HG03108 (cell line): ENCODE data around the gene ZNF397.

Experiments used
- ATAC-seq: cut with Tn5 transposase; IDR thresholded peaks from one replicate; pipeline ENCODE4 v1.9.1; 2021; ENCODE audit warnings: moderate library complexity; ENCODE audit not compliant: unreplicated experiment

ZNF397 gene

DNA sequence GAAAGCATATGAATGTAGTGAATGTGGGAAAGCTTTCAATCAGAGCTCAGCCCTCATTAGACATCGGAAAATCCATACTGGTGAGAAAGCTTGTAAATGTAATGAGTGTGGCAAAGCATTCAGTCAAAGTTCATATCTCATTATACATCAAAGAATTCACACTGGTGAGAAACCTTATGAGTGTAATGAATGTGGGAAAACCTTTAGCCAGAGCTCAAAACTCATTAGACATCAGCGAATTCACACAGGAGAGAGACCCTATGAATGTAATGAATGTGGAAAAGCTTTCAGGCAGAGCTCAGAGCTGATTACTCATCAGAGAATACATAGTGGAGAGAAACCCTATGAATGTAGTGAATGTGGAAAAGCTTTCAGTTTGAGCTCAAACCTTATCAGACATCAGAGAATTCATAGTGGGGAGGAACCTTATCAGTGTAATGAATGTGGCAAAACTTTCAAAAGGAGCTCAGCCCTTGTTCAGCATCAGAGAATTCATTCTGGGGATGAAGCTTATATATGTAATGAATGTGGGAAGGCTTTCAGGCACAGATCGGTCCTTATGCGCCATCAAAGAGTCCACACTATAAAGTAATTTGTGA, 5.0 kb downstream of the ZNF397 start:
- ATAC-seq: no peak

DNA sequence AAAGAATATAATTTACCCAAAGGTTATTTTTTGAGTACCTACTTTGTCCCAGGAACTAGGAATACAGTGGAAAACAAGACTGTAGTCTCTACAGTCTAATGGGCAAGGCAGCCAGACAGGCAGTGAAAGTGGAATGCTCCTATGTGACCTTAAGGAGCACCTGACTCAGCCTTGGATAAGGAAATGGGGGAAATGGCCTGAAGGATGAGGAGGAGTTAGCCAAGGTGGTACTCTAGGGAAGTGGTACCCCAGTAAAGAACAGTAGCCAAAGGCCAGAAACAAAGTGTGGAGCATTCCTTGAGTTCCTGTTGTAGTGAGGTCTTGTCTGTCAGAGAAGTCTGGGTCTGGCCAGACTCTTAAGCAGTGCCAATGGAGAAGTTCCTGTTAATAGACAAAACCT, 6.0 kb downstream of the ZNF397 start:
- ATAC-seq: no peak

- ATAC-seq: no peak
Observed at GRCh38 chr18:35247412-35248249, 6.8 kb downstream of the ZNF397 start.

DNA sequence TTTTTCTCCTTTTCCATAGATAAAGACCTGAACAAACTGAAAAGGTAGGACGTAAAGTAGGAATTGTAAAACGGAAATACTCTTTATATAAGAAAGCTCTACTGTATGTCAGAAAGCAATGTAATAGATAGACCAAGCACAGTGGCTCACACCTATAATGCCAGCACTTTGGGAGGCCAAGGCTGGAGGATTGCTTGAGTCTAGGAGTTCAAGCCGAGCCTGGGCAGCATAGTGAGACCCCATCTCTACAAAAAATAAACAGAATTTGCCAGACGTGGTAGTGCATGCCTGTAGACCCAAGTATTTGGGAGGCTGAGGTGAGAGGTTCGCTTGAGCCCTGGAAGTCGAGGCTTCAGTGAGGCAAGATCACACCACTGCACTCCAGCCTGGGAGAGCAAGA, 7.6 kb downstream of the ZNF397 start:
- no peak for ATAC-seq

GRCh38 chr18:35252466-35252865, 11.6 kb downstream of the ZNF397 start:
- ATAC-seq: no peak

GRCh38 chr18:35253655-35254287, 12.9 kb downstream of the ZNF397 start:
- no peak for ATAC-seq

DNA sequence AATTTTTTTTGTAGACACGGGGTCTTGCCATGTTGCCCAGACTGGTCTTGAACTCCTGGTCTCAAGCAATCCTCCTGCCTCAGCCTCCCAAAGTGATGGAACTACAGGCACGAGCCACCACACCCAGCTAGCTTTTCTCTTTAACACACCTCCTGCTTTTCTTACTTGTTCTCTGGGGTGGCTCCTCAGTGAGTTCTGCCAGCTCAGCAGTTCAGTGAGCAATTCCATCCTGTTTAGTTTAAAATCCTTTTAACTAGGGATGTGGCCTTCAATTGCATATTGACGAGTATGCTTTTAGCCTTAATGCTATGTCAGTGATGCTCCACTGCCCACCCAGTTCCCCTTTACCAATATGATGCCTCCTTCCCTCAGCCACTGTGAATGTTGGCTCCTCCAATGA, 16.1 kb downstream of the ZNF397 start:
- no peak for ATAC-seq

DNA sequence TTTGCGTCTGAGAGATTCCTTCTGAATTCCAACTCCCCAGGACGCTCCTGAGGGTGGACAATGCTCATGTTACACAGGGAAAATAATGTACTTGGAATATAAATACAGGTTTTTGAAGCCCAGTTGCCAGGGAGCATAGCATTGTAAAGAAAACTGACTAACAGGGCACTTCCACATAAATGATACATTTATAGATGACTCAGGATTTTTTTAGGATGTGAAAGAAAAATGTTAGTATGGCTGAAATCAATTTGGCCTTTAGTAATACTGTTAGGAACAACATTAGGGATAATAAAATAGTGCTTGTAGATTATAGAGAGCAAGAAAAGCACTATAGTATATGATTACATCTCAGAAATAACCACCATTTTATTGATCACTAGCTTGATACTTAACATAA, 23.6 kb downstream of the ZNF397 start:
- ATAC-seq: no peak

GRCh38 chr18:35267161-35267651, 26.4 kb downstream of the ZNF397 start:
- no peak for ATAC-seq

DNA sequence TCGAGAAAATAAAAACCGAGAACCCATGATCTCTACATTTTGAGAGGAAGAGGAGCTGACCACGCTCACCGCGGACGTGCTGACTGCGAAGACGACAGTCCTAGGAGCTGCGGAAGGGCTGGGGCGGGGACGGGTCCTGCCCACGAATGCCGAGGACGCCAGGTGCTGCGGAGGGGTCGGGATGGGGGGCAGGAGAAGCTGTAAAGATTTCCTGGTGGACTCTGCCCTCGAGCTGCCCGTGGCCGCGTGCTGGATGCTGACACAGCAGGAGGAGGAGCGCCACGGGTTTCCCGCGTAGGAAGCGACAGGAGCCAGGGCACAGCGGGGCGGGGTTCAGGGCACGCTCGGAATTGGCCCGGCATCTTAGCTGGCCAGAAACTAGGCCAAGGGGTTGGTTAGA, 27.0 kb downstream of the ZNF397 start:
- ATAC-seq: no peak

- ATAC-seq: no peak
Observed at GRCh38 chr18:35268821-35269220, 28.0 kb downstream of the ZNF397 start.

- no peak for ATAC-seq
Observed at GRCh38 chr18:35271656-35272055, 30.8 kb downstream of the ZNF397 start.

DNA sequence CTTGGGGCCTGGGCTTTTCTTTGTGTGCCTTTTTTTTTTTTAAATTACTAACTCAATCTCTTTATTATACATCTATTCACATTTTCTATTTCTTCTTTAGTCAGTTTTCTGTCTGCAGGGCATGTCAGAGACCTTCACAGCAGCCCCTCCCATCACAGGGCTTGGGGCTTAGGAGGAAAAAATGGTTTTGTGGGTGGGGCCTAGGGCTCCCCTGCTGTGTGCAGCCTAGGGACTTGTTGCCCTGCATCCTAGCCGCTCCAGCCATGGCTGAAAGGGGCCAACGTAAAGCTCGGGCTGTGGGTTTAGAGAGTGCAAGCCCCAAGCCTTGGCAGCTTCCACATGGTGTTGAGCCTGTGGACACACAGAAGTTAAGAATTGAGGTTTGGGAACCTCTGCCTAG, 35.4 kb downstream of the ZNF397 start:
- ATAC-seq: no peak

DNA sequence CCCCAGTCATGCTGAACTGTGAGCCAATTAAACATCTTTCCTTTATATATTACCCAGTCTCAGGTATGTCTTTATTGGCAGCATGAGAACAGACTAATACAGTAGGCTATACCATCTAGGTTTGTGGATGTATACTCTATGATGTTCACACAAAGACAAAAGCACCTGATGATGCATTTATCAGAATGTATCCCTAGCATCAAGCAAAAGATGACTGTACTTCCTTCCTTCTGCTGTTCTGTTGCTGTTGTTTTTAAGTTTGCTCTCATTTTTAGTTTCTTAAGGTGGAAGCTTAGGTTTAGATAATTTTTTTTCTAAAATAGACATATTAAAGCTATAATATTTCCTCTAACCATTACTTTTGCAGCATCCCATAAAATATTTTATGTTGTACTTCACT, 36.8 kb downstream of the ZNF397 start:
- no peak for ATAC-seq

- ATAC-seq: no peak
Observed at GRCh38 chr18:35278085-35278484, 37.3 kb downstream of the ZNF397 start.

DNA sequence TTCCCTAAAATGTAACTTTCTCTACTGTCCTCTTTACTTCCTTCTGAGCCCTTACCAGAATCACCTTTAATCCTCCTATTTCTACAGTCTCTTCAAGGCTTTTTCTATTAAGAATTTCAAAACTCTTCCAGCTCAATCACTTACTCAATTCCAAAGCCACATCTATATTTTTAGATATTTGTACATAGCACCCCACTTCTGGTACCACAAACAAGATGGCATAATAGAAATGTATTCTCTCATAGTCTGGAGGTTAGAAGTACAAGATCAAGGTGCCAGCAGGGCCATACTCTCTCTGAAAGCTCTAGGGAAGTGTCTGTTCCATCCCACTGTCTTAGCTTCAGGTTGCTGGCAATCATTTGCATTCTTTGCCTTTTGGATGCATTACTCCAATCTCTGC, 38.1 kb downstream of the ZNF397 start:
- no peak for ATAC-seq

- no peak for ATAC-seq
Observed at GRCh38 chr18:35282353-35282752, 41.5 kb downstream of the ZNF397 start.

GRCh38 chr18:35283923-35284794, 43.3 kb downstream of the ZNF397 start:
- no peak for ATAC-seq

- no peak for ATAC-seq
Observed at GRCh38 chr18:35284841-35285240, 44.0 kb downstream of the ZNF397 start.

- no peak for ATAC-seq
Observed at GRCh38 chr18:35289293-35289692, 48.5 kb downstream of the ZNF397 start.

GRCh38 chr18:35289727-35290093, 48.9 kb downstream of the ZNF397 start:
- no peak for ATAC-seq
